KG1 (cell line): Measurements from ENCODE around the gene EIF4G3.
"Not testable (repeated sequence)": the region's sequence is repeated elsewhere in the genome, so short reads cannot be mapped to it uniquely, and the experiment has no call there.

ENCODE experiments used
- DNase-seq: peaks from one replicate; lab custom pipeline; 2025; lab: John Stamatoyannopoulos, UW

EIF4G3 gene

GRCh38 chr1:20936621-20937020 lies 240.1 kb downstream of the EIF4G3 start:
- no peak for DNase-seq

DNA sequence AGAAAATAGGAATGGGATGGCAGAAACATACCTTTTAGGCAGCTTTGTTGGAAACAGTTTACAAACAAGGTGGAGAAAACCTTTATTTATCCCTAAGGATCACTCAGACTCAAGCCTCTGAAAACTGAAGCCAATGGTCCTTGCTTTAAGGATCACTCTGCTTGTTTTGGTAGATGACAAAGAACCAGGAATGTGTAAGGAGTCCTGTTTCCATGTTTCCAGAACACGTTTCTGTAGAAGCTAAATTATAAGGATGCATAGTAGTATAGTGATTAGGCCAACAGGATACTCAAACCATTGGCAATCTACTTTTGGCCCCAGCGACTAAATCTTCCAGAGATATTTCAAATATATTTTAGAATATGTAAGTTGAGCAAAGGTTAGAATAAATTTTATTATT lies 240.5 kb downstream of the EIF4G3 start:
- no peak for DNase-seq

GRCh38 chr1:20935717-20936116 lies 241.0 kb downstream of the EIF4G3 start:
- no peak for DNase-seq

DNA sequence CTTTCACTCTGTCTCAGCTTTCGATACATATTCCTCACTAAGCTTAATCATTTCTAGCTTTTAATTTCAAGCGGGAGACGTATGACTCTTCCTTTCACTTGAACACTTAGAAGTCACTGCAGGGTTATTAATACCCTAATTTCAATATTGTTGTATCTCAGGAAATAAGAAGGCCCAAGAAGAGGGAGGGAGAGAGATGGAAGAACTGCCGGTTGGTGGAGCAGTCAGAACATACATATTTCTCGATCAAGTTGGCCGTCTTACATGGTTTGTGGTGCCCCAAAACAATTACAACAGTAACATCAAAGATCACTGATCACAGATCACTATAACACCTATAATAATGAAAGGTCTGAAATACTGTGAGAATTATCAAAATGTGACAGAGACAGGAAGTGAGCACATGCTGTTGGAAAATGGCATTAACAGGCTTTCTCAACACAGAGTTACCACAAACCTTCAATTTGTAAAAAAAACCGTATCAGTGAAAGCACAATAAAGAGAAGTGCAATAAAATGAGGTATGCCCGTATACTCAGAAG lies 244.2 kb downstream of the EIF4G3 start:
- no peak for DNase-seq

DNA sequence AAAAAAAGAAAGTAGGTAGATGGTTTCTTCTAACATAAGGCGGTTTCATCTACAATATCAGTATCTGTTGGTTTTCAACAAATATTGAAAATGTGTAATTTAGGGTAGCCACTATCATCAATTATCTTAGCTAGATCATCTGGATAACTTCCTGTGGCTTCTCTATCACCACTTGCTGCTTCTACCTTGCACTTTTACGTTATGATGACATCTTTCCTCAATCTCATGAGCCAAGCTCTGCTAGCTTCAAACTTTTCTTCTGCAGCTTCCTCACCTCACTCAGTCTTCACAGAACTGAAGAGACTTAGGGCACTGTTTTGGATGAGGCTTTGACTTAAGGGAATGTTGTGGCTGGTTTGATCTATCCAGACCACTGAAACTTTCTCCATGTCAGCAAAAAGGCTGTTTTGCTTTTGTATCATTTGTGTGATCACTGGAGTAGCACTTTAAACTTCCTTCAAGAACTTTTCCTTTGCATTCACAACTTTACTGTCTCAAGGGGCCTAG lies 244.7 kb downstream of the EIF4G3 start:
- no peak for DNase-seq

GRCh38 chr1:20930427-20930826 lies 246.3 kb downstream of the EIF4G3 start:
- no peak for DNase-seq

- no peak for DNase-seq
These were observed 248.6 kb downstream of the EIF4G3 start for GRCh38 chr1:20928146-20928545.

DNA sequence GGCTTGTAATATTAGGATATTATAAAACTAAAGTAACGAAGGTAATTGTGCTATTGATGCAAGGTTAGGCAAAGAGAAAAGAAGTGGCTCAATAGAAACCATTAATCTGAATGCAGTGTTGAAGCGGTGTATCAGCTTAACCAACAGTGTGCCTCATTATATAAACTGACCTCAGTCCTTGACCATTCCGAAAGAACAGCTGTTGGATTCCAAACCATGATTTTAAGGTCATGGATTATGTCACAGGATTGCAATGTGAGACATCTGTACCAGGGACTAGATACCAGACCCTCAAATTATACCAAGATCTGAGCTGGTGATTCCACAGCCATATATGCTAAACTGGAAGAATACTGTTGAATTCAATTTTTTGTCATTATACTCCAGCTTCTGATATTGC lies 255.4 kb downstream of the EIF4G3 start:
- no peak for DNase-seq

DNA sequence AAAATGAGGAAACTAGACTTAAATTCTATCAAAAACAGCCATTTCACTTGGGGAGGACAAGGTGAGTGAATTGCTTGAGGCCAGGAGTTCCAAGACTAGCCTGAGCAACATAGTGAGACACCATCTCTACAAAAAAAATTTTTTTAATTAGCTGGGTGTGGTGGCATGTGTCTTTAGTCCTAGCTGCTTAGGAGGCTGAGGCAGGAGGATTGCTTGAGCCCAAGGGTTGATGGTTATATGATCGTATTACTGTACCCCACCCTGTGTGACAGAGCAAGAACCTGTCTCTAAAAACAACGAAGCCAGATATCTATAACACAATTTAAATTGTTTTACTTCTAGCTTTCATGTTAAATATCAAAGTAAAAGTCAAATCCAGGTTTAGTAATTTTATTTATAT lies 263.5 kb downstream of the EIF4G3 start:
- no peak for DNase-seq

DNA sequence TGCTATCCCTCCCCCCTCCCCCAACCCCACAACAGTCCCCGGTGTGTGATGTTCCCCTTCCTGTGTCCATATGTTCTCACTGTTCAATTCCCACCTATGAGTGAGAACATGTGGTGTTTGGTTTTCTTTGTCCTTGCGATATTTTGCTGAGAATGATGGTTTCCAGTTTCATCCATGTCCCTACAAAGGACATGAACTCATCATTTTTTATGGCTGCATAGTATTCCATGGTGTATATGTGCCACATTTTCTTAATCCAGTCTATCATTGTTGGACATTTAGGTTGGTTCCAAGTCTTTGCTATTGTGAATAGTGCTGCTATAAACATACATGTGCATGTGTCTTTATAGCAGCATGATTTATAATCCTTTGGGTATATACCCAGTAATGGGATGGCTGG lies 269.2 kb downstream of the EIF4G3 start:
- DNase-seq, result not testable (repeated sequence)

GRCh38 chr1:20903437-20903836 lies 273.3 kb downstream of the EIF4G3 start:
- no peak for DNase-seq

- DNase-seq, result no peak
These were observed 276.6 kb downstream of the EIF4G3 start for GRCh38 chr1:20900056-20900455.

DNA sequence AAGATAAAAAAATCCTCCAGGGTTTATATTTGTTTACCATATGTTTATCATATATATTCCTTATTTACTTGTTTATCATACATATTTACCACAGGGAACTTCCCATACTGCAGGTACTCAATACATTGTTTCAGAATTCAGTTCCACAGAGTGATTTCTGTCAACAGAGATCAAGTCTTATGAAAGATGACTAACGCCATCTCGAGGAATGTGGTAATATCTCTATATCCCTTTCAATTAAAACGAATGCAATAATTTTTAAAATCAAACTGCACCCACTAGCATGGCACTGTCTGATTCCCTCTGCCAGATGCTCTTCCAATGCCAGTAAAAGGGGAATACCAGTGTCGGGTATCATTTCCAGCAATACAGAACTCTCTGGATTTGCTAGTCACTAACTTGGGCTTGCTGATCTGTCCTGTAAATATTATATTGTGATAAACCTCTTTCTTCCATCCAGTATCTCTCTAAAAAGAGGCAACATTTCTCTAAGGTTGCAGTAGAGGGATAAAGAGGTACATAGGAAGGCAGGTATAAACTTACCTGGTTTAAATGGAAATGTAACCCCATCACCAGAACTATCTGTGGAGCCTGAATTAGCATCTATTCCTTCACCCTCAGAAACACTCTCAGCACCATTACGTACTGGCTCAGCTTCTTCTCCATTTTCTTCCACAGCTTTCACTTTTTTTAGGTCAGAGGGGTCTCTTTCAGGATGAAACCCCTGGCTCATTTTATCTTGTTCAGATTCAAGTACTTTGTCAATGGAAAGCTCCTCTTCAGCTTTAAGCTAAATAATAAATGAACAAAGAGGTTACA lies 277.3 kb downstream of the EIF4G3 start:
- DNase-seq, result no peak

DNA sequence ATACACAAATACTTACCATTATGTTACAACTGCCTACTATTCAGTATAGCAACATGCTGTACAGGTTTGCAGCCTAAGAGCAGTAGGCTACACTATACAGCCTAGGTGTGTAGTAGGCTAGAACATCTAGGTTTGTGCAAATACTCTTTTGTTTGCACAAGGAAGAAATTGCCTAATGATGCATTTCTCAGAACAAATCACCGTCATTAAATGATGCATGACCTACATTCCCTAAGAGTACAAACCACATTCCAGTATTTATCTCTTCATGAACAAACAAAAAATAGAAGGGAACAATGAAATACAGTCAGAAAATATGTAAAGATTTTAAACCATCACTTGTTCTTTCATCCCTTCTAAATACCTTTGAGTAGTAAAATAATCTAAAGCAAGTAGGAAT lies 279.9 kb downstream of the EIF4G3 start:
- DNase-seq, result no peak

DNA sequence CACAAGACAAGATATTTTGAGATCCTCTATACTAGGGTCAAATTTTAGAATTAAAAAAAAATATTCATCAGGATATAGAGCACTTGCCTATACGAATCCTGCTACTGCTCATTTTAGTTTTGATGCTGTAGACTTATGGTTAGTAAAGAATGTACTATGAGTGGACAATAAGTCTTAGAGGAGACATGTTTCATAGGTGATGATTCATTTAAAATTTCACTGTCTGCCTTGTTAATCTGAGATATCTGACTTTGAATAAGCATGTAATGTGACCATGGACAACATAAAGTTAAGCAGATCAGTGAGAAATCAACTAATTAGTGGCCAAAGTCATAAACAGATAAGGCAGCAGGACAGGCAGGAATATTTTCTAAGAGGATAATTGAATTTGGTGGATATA lies 282.8 kb downstream of the EIF4G3 start:
- DNase-seq, result no peak

DNA sequence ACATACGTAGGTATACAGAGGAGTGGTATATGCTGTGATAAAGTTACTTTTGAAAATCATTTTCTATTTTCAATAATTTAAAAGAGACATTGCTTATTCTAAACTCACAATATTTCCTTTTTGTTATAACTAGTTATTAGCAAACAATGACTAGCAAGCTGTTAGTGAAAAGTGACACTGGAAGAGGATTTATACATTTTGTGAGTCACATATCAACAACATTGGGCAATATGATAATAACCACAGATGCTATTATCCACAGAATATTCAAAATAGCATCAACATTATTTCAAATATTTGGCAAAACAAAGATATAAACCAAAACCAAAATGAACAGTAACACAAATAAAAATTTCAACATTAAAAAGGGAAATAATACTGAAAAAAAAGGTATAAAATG lies 285.6 kb downstream of the EIF4G3 start:
- no peak for DNase-seq

- no peak for DNase-seq
These were observed 289.5 kb downstream of the EIF4G3 start for GRCh38 chr1:20887246-20887645.

GRCh38 chr1:20885121-20885520 lies 291.6 kb downstream of the EIF4G3 start:
- DNase-seq, result no peak

GRCh38 chr1:20884513-20884912 lies 292.2 kb downstream of the EIF4G3 start:
- no peak for DNase-seq

GRCh38 chr1:20883766-20884165 lies 292.9 kb downstream of the EIF4G3 start:
- no peak for DNase-seq

- DNase-seq, result no peak
These were observed 293.9 kb downstream of the EIF4G3 start for GRCh38 chr1:20882837-20883236.

DNA sequence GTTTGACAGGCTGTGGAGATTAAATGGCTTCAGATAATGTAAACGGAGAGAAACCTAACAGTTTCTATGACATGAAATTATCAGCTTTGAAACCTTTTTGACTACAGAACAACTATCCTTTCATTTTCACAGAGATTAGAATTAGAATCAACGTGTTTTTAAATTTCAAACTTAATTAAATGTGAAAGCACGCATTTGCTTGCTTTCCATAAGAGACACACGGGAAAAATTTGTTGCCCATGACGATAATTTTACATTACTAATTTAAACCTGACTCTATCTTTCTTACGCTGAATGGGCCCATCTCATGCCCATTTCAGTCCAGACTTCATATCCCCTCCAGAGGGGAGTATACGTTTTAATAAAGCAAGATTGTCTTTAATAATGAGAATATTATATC lies 297.9 kb downstream of the EIF4G3 start:
- no peak for DNase-seq

GRCh38 chr1:20875198-20875973 lies 301.3 kb downstream of the EIF4G3 start:
- DNase-seq, result no peak
